Measurements from ENCODE around the gene IL33.

DNA sequence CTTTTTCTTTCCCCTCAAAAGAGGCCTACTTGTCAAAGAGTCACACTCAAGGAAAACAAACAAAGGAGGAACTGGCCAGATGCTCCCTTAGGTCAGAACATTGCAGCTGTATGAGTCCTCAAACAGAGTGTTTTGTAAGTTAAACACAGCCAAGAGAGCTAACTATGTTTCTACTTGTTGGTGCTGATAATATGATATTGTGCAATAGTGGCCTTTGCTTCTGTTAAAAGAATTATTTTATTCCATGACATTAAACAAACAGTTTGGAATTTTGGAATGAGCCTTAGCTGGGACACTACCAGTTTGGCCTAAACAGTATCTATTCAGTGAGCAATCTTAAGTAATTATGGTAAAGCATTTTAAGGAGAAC lies 56.6 kb downstream of the IL33 start:
- TF ChIP-seq FOXM1 (IDR thresholded peaks at IDR 0.05; ENCODE audit: borderline replicate concordance) (no peak), FOXA1 (IDR thresholded peaks at IDR 0.05) (no peak), ZNF384 (IDR thresholded peaks at IDR 0.05) (no peak), SP1 (IDR thresholded peaks at IDR 0.05) (no peak), SUZ12 (IDR thresholded peaks at IDR 0.05) (no peak), BHLHE40 (IDR thresholded peaks at IDR 0.05; ENCODE audit: borderline replicate concordance) (no peak), FOXK2 (IDR thresholded peaks at IDR 0.05) (no peak), L3MBTL2 (conservative IDR thresholded peaks at IDR 0.05) (no peak)
- TF ChIP-seq, protein P1, sequence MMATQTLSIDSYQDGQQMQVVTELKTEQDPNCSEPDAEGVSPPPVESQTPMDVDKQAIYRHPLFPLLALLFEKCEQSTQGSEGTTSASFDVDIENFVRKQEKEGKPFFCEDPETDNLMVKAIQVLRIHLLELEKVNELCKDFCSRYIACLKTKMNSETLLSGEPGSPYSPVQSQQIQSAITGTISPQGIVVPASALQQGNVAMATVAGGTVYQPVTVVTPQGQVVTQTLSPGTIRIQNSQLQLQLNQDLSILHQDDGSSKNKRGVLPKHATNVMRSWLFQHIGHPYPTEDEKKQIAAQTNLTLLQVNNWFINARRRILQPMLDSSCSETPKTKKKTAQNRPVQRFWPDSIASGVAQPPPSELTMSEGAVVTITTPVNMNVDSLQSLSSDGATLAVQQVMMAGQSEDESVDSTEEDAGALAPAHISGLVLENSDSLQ (IDR thresholded peaks at IDR 0.05): no peak

Measured in HEK293T (cell line).